Esophagus squamous epithelium (tissue), 5 donors: ENCODE data around the gene GUCA2A. TPM values are rescaled to one million over a fixed set of nuclear protein-coding genes. Genes with fewer than 3 reads are reported as not detected.
"Not testable (repeated sequence)": the region's sequence is repeated elsewhere in the genome, so short reads cannot be mapped to it uniquely, and the experiment has no call there.

Experiments
- DNase-seq: peaks from one replicate; lab custom pipeline; 2025; lab: John Stamatoyannopoulos, UW
- H3K27ac ChIP-seq, 4 donors: fragments of 200-600 bp; sonication (generic); one replicate each; pipeline ENCODE4 v1.5.1; 2016 to 2019; ENCODE audit warnings: mild to moderate bottlenecking in 1 of 4
- H3K27me3 ChIP-seq, 4 donors: fragments of 200-600 bp; sonication (generic); 1 replicate in 3 of 4; 2 replicates in 1 of 4; pipeline versions ENCODE4 v1.5.1 to v1.6.0; 2017 to 2021; ENCODE audit warnings: antibody characterized with exemption in 1 of 4
- H3K36me3 ChIP-seq, 3 donors: fragments of 200-600 bp; sonication (generic); one replicate each; pipeline ENCODE4 v1.5.1; 2016 to 2019
- H3K4me1 ChIP-seq, 3 donors: fragments of 200-600 bp; sonication (generic); one replicate each; pipeline ENCODE4 v1.5.1; 2017 to 2019
- H3K4me3 ChIP-seq, 4 donors: fragments of 200-600 bp; sonication (generic); 1 replicate in 3 of 4; 2 replicates in 1 of 4; pipeline ENCODE4 v1.5.1; 2016 to 2019; ENCODE audit warnings: mild to moderate bottlenecking in 2 of 4, moderate library complexity in 1 of 4
- H3K9me3 ChIP-seq, 3 donors: fragments of 200-600 bp; sonication (generic); one replicate each; pipeline ENCODE4 v1.5.1; 2016 to 2019
- POLR2A ChIP-seq, 4 donors: fragments of 450-650 bp; IDR thresholded peaks; one replicate each; pipeline ENCODE4 v1.6.1; 2017; ENCODE audit warnings: antibody characterized with exemption in 4 of 4, mild to moderate bottlenecking in 4 of 4, moderate library complexity in 3 of 4
- WGBS, 2 donors: methylation state at CpG; one replicate each; pipeline ENCODE4 v1.1.5; 2018; 5-methylcytosine and 5-hydroxymethylcytosine counted together
- intact Hi-C: fragments of 100-400 bp; cut with DNase I; formaldehyde crosslinking; loops from one replicate; pipeline ENCODE4 v1.15.0; 2022
- total RNA-seq, 4 donors: library from RNA; depleted of rRNA; stranded (reverse); fragments of >200 nt; gene quantifications; one replicate each; pipeline ENCODE4 v1.1.0, GENCODE V29; 2016
- TF ChIP-seq, protein P1 (sequence below), 6 experiments: fragments of 450-650 bp in 4 of 6; fragments of 200-600 bp in 2 of 6; sonication (generic) in 2 of 6; IDR thresholded peaks; one replicate each; pipeline ENCODE4 v1.5.1; 2016 to 2019; ENCODE audit warnings: antibody characterized with exemption in 6 of 6, mild to moderate bottlenecking in 4 of 6, moderate library complexity in 4 of 6
- donor health status: DM: yes; HTN: yes; CAD: no.

GUCA2A gene, protein sequence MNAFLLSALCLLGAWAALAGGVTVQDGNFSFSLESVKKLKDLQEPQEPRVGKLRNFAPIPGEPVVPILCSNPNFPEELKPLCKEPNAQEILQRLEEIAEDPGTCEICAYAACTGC
- not detected for total RNA-seq

GRCh38 chr1:42164551-42165420, at the start of gene GUCA2A:
Gene GUCA2A (minus strand): TSS chr1:42164745. CDS start chr1:42164712, 33 bp downstream.
- H3K27me3 ChIP-seq = peaks cover 0 to 31% (median 0%) of the 10 kb centered on the region in 4 donors
- peaks cover 0 to 5% (median 5%) of the 10 kb centered on the region in 3 donors for H3K9me3 ChIP-seq
- peaks cover 4 to 22% (median 8%) of the 10 kb centered on the region in 3 donors for H3K4me1 ChIP-seq
- intact Hi-C loops = no loop called here
- no peak for TF ChIP-seq POLR2A (IDR thresholded peaks at IDR 0.05)
- TF ChIP-seq, protein P1, sequence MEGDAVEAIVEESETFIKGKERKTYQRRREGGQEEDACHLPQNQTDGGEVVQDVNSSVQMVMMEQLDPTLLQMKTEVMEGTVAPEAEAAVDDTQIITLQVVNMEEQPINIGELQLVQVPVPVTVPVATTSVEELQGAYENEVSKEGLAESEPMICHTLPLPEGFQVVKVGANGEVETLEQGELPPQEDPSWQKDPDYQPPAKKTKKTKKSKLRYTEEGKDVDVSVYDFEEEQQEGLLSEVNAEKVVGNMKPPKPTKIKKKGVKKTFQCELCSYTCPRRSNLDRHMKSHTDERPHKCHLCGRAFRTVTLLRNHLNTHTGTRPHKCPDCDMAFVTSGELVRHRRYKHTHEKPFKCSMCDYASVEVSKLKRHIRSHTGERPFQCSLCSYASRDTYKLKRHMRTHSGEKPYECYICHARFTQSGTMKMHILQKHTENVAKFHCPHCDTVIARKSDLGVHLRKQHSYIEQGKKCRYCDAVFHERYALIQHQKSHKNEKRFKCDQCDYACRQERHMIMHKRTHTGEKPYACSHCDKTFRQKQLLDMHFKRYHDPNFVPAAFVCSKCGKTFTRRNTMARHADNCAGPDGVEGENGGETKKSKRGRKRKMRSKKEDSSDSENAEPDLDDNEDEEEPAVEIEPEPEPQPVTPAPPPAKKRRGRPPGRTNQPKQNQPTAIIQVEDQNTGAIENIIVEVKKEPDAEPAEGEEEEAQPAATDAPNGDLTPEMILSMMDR (IDR thresholded peaks at IDR 0.05) = no peak
- no peak for DNase-seq
- 80 to 87% methylated on average over 12 of the region's 24 CpGs for WGBS, 2 donors
- no peak within 1 kb of the TSS for H3K4me3 ChIP-seq
- no peak within 1 kb of the TSS for H3K27ac ChIP-seq
- H3K36me3 ChIP-seq = no peaks in the 10 kb centered on the region

DNA sequence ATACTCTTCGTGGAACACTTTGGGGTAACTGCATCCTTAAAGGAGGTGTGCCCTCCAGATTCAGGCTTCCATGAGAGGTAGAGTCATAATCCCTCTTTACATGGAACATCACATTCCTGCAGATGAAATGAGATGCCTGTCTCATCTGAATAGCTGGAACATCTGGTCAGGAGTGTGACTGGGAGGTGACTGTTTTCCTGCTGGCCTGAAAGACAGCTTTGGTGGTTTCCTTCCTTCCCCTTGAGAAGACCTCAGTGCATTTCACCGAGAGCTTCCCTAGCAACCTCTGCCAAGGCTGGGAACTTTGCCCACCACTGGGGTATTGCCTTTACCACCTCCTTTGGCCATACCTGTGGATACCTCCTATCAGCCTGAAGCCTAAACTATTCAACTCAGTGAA, 46.7 kb upstream of the GUCA2A start:
- no peak overlapping the region for H3K27ac ChIP-seq
- H3K9me3 ChIP-seq = no peaks in the 10 kb centered on the region
- peaks cover 12 to 52% (median 19%) of the 10 kb centered on the region in 3 donors for H3K4me1 ChIP-seq
- intact Hi-C loops = loop anchor here (10.0 kb wide), 1 partner anchor 124 kb away; the partner anchor contains the start of gene FOXJ3
- no peaks in the 10 kb centered on the region for H3K27me3 ChIP-seq
- no peak for DNase-seq
- WGBS, 2 donors = 73 to 90% methylated on average over 2 of the region's 2 CpGs
- H3K4me3 ChIP-seq = no peak overlapping the region
- no peaks in the 10 kb centered on the region for H3K36me3 ChIP-seq
- TF ChIP-seq POLR2A (IDR thresholded peaks at IDR 0.05) = no peak
- TF ChIP-seq, protein P1 (IDR thresholded peaks at IDR 0.05) = no peak

GRCh38 chr1:42210421-42211133, 46.0 kb upstream of the GUCA2A start:
- H3K27ac ChIP-seq = no peak overlapping the region
- no peaks in the 10 kb centered on the region for H3K27me3 ChIP-seq
- H3K36me3 ChIP-seq = no peaks in the 10 kb centered on the region
- no peak overlapping the region for H3K4me3 ChIP-seq
- WGBS, 2 donors = 76 to 90% methylated on average over 1 to 5 of the region's 6 CpGs
- H3K4me1 ChIP-seq = peaks cover 12 to 57% (median 19%) of the 10 kb centered on the region in 3 donors
- TF ChIP-seq, protein P1 (IDR thresholded peaks at IDR 0.05) = no peak
- no peak for TF ChIP-seq POLR2A (IDR thresholded peaks at IDR 0.05)
- no peak for DNase-seq
- H3K9me3 ChIP-seq = no peaks in the 10 kb centered on the region
- intact Hi-C loops = loop anchor here (10.0 kb wide), 1 partner anchor 124 kb away; the partner anchor contains the start of gene FOXJ3

DNA sequence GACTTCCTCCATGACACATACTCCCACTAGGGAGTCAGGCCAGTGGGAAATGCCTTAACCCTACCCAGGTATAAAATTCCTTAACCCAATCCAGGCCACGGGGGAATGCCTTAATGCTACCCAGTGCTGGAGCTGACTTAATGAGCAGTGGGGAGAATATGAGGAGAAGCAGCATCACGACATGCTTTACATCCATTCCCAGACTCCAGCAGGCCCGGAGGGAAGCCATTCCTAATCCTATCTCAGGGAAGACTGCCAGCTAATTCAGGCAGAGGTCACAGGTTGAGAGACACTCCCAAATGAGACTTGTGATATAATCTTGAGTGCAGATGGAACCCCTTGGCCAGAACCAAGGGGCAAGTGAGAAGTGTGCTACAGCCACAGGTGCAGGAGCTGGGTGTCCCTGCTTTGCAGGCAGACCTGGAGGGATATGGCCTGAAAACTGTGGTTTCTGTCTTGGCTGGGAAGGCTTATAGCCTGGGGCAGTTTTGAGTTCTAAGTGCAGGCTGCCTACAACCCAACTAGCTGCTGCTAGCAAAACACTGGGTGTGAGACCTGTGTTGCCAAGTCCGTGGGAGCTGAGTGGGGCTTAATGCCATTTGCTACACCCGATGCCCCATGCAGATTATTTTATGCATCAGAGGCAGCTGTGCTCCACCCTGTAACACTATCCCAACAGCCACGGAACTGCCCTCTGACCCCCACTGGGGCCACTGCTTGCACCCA, 45.1 kb upstream of the GUCA2A start:
- Histone ChIP-seq H3K27ac (no peak overlapping the region), H3K36me3 (peaks cover 0 to 7% (median 0%) of the 10 kb centered on the region in 3 donors), H3K4me3 (no peak overlapping the region), H3K27me3 (no peaks in the 10 kb centered on the region), H3K9me3 (no peaks in the 10 kb centered on the region), H3K4me1 (peaks cover 12 to 49% (median 16%) of the 10 kb centered on the region in 3 donors)
- intact Hi-C loops = loop anchor here (10.0 kb wide), 1 partner anchor 125 kb away; the partner anchor contains the start of gene FOXJ3
- WGBS, 2 donors = 17 to 64% methylated on average over 2 to 3 of the region's 6 CpGs
- no peak for TF ChIP-seq POLR2A (IDR thresholded peaks at IDR 0.05)
- TF ChIP-seq, protein P1 (IDR thresholded peaks at IDR 0.05) = no peak
- no peak for DNase-seq

GRCh38 chr1:42206930-42207329, 42.4 kb upstream of the GUCA2A start:
- H3K9me3 ChIP-seq, H3K4me3 ChIP-seq, H3K27ac ChIP-seq, intact Hi-C loops, H3K27me3 ChIP-seq, DNase-seq: not testable (repeated sequence)
- peaks cover 9 to 37% (median 12%) of the 10 kb centered on the region in 3 donors for H3K4me1 ChIP-seq
- H3K36me3 ChIP-seq = peaks cover 0 to 25% (median 0%) of the 10 kb centered on the region in 3 donors
- 90 to 95% methylated on average over 2 of the region's 2 CpGs for WGBS, 2 donors
